ENCODE measurements around the gene UBL4B.

UBL4B gene

DNA sequence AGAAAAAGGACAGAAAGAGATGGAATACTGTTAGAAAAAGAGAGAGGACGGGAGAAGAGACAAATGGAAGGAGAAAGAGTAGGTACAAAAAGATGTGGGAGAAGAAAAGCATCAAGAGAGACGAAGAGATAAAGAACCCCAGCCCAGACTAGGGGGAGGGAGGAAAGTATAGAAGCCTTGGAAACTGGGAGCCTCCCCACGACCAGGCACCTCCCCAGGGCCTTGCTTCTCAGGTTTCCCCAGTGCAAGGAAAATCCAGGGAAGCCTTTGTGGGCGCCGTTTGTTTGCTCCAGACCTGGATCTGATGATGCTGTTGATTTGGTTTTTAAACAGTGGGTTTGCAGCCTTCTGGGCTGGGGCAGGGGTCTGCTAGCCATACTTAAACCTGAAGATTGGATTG is 26.6 kb upstream of the UBL4B start:
- DNase-seq (ENCODE audit: low spot score): no peak

DNA sequence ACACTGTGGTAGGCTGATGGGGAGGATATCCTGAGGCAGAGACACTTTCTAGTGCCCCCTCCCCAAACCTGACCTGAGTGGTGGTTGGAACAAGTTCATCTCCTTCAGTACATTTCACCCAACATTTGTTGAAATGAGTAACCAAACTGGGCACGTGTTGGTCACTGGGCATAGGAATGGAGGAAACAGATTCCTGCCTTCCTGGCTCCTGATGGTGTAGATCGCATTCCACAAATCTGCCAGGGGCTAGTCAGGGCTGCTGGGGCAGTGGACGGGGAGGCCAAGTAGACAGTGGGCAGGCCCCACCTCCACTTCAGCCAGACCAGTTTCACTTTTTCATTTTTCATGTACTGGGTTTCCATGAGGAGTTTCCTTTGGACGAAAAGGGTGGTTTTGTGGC is 25.3 kb upstream of the UBL4B start:
- DNase-seq (ENCODE audit: low spot score): no peak

DNA sequence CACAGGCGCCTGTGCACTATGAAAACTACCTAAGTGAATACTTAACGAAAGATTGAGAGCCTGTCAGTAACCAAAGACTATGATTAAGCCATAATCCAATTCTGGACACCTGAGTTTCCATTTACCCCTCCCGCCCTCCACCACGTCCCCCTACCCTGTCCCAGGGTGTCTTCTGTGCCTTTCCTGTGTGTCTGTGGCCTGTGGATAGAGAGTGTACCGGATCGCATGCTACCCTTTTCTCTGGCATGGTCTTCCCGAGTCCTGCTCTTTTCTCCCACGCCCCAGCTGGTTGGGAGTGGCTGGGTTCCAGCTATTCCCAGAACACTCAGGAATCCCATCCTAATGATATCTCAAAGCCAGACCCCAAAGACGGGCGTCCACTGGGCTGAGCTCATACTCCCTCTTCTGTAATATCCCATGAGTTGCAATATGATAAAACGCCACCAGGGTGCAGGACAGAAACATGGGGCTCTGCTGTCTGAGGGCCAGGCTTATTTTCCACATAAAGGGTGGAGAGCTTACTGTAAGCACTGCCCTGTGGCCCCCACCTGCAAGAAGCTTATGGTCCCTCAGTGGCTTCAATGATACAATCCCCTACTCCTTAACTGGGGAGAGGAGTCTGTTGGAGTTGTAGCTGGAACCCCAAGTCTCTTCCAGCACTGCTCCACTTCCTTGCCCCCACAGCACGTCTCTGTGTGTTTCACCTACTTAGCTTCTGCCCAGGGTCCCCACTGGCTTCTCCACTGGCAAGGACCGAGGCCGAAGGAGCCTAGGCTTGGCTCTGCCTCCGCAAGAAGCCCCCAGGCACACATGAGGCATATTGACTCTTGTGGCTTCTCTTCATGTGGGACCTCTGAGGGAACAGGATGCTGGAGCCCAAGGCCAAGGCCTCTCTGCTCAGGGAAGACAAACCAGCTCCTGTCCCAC is 24.2 kb upstream of the UBL4B start:
- peak; percentile 31 for DNase-seq (ENCODE audit: low spot score)

DNA sequence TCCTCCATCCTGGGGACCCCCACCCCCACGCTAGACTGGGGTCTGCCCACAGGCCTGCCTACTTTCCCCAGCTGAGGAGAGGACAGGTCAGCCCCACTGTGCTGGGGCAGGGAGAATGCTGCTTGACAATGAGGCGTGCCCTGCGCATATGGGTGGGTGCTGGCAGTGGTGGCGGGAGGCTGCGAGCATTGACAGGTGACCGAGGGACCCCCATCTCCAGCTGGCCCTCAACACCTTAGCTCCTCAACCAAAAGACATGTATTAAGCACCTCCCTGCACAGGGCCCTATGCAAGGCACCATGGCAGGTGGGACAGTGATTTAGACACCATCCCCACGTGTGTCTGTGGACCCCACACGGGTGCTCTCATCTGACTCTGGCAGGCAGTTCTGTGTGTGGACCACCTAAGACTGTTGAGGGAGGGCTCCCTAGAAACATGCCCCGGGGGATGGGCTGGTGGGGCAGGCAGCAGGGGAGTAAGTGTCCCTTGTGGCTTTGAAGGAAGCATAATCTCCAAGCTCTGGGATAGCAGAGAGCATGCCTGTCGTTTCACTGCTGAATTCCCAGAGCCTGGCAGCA is 23.4 kb upstream of the UBL4B start:
- DNase-seq (ENCODE audit: low spot score): no peak

DNA sequence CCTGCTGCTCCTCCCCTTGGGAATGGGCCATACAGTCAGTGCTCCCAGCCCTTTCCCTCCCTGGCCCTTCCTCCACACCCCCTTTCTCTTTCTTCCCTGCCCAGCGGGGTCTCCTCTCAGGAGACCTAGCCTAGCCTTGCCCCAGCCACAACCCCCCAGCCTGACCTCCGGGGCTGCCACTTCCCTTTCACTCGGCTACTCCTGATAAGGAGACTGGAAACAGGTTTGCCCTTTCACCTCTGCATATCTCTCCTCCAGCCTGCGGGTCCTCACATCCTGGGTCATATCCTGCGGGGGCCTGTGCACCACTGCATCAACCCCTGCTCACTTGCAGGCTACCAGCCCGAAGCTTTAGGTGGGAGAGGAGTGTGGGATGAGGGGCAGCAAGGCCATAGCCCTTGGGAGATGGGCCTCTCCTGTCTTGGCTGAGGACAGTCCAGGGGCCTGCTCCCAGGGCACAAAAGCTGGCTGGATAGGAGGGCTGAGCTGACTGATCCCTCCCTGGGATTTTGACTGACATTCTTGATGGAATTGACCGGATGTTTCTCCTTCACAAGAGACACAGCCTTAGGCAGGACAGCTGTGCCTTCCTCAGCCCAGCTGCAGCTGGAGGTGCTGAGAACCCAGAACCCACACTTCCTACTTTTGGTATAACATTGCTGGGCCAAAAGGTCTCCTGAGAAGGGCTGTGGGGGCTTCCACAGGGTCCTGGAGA is 22.5 kb upstream of the UBL4B start:
- no peak for DNase-seq (ENCODE audit: low spot score)

DNA sequence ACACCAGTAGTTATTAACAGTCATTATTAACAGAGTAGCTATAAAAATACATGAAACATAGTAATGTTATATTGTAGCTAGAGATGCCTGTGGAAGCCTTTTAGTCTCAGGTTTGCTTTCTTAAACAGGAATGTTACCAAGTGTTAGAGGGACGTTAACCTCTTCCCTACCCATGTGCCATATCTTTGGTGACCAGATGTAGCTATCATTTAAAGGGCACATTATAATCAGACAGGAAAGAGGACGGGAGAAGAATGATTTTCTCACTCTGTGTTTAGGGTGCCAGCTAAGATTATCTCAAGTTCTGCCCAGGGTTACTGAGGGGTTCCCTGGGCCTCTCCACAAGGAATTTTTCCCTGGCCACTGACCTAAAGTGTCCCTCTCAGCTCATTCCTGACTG is 20.9 kb upstream of the UBL4B start:
- DNase-seq (ENCODE audit: low spot score): no peak

DNA sequence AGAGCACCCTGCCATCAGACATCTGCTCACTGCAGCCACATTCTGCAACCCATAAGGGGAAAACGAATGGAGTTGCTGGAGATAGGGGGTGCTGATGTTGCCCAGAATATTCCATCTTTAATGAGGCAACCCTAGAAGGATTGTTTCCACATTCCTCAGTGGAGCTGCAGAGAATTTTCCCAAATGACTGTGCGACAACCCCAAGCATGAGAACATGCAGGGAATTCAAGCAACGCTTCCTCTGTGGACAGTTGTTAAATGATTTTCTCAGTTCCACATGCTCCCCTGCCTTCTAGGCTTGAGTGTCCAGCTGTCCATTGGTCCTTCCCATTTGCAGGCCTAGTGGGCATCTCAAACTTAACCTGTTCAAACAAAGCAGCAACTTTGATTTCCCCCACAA is 20.5 kb upstream of the UBL4B start:
- DNase-seq (ENCODE audit: low spot score): no peak

DNA sequence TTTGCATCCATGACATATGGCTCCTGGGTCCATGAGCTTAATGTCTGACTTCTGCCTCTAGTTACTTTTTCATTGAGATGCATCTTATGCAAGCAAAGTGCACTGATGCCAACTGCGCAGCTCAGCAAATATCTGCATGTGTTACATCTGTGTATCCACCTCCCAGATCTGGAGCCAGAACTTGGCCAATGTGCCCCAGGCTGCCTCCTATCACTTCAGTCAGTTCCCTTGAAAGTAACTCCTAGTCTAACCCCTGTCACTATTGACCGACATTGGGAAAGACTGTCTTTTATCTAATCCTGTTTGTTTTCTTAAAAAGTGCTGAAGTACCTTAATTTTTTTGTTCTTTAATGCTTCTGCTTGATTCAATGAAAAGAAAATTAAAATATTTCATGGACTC is 19.3 kb upstream of the UBL4B start:
- DNase-seq (ENCODE audit: low spot score): no peak

DNA sequence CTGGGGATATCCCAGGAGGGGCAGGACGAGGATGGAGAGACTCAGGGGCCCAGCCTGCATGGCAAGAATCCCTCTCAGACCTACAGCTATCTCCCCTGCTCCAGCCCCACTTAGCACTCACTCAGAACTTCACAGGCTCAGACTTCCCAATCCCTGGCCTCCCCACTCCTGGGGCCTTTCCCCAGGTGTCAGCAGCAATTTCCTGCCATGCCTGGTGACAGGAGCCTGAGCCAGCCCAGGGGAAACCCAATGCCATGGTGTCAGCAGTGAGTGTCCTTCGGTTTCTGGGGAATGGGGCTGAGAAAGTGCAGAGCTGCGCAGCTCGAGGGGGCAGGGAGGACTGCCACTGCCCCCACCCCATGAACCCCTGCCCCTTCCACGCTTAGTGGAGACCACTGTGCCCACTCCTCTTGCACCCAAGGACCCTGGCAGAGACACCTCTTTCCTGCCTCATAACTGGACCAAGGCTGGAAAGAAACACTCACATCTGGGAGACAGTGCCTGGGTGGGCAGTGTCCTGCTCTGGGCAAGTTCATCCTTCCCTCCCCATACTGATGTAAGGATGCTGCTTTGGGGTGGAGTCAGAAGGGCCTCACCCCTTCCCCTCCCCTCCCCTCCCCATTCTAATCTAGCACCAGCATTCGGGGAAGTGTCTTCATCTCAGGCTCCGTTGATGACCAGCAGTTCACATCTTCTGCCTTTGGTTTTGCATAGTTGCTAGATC is 17.1 kb upstream of the UBL4B start:
- DNase-seq (ENCODE audit: low spot score): no peak

DNA sequence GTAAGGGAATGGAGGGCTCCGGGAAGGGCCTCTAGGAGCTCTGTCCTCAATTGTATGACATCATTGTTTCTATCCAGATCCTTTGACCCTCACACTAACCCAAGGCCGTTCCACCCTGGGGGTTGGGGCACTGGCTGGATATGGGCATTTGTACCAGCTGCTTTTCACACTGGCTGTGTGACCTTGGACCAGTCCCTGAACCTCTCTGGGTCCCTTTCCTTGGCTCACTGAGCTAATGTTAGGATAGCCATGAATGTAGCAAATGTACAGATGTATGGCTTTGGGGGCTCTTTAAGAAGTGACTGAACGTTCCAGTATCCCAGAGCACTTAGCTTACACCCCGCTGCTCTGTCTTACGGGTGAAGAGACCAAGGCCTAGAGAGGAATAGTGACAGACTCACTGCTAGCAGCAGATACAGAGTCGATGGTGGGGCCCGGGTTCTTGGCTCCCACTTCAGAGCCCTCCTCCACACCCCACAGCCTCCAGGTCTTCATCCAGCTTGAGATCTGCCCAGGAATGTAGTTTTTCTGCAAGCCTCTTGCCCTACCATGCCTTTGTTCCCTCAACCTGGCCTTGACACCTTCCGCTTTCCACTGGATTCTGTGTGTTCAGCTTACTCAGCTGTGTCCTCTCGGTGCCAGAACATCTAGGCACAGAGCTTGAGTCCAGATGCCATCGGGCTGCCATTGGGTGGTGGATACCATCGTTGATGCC is 14.6 kb upstream of the UBL4B start:
- no peak for DNase-seq (ENCODE audit: low spot score)

DNA sequence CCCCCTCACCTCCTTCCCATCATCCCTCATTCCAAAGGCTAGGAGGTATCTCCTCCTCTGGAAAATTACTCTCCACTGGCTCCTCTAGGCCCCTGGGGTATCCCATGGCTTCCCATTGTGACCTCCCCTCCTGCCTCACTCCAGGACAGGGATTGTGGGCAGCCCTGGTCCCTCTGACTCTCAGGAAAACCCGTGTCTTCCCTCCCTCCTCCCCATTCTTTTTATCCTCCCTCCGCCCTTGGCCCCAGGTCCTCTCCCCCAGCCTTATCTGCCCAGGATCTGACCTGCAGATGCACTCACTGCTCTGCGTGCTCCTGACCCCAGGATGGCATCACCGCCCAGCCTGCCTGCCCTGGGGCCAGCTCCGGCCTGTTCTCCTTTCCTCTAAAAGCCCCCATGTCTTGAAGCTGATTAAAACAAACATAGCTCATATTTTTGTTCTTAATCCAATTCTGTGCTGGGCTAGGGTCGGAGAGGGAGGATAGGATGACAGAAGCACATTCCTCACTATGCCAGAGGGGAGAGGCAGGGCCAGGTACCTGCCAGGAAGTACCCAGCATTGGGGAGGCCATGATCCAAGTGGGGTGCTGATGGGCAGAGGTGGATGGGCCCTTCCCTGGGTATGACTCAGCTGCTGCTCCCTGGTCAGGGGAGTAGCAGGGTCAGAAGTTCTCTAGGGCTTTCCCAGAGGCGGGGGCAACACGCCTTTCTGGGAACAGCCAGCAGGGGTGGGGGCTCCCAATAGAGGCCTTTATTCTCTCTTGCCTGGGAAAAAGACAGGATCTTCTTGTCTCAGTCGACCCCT is 13.8 kb upstream of the UBL4B start:
- no peak for DNase-seq (ENCODE audit: low spot score)

DNA sequence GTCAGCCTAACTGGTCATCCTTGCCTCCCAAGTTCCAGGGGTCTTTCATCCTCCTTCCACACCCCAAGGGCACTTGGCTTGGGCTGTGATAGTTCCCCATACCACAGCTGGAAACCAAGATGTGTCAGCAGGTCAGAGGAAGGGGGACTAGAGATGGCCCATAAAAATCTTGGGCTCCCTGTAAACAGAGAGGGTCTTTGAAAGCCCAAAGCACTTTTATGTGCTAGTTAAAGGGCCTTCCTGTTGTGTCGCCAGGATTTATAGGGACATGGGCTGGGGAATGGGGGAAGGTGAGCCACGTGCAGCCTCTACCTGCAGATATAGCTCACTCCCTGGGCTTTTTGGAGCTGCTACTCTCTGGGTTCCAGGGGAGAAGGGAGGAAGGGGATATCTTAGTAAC is 11.9 kb upstream of the UBL4B start:
- DNase-seq (ENCODE audit: low spot score): no peak

DNA sequence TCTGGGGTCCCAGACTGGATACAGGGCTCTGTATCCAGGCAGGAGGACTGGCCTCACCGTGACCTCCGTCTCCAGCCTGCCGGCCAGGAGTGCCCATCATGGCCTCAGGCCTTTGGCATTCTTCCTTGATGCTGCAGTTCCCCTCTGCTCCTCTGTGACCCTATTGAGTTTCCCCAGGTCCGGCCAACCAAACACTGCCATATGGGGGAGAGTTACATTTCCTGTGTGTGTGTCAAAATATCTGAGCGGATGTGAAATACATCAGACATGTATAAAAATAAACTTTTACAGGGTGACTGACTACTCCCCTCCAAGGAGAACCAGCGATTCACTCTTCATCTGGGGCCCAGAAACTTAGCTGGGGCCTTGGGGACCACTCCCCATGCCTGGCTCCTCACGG is 10.2 kb upstream of the UBL4B start:
- DNase-seq (ENCODE audit: low spot score): no peak

DNA sequence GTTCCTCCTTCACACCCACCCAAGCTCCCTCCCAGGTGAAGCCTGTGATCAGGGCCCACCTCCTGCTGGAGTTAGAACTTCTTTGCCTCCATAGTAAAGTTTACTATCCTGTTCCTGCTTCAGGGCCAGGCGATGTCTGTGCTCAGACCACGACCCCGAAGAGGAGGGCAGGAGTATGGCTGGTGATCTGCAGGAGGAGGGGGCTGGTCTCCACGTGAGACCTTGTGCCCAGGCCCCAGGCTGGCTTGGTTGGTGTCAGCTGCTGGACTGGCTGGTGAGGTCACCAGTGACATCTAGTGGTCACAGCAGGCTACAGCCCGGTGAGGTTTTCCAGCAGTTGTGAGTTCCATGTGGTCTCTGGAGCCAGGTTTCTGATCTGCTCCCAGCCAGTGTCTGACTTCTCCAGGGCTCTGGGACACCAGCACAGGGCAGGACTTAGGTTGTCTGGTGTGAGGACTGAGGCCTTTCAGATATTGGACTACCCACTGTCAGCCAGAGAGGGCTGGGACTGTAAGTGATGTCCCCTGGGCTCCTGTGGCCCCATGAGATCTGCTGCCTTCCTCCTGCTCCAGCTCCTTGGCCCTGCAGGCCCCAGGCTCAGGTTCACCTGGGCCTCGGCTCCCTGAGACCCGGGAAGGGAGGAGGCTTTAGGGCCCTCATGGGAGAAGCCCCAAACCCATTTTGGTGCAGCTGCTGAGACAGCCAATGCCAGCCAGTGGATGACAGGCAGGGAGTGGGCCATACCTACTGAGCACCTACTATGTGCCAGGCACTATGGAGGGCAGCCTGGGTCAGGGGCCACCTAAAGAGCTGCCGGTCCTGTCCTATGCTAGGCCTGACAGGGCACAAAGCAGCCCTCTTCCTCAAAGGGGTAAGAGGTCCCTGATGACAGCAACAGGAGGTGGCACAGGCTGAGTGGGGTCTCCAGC is 6.0 kb upstream of the UBL4B start:
- peak; percentile 62 for DNase-seq (ENCODE audit: low spot score)

DNA sequence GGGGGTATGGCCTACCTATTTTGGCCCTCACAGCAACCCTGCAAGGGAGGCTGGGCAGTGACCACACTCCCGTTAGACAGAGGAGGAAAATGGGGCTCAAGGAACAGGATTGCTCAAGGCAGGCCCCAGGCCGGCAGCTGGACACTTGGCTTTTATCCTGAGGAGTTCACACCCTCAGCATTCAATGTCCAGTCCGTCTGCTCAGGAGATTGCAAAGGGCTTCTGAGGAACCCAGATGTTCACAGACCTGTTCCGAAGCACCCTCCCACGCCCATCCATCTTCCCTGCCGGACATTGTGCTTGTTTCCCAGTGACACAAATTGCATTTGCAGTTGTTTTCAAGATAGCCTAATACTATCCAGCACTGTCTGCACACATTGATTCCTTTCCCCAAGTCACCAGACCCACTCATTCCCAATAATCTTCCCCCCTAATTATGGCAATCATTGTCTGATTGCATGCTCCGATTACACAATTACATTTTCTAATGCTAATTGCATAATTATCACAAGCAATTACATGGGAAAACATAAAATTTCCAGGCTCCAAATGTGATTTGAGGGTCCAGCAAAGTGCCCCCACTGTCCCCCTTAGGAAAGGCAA is 4.3 kb upstream of the UBL4B start:
- DNase-seq (ENCODE audit: low spot score): no peak

DNA sequence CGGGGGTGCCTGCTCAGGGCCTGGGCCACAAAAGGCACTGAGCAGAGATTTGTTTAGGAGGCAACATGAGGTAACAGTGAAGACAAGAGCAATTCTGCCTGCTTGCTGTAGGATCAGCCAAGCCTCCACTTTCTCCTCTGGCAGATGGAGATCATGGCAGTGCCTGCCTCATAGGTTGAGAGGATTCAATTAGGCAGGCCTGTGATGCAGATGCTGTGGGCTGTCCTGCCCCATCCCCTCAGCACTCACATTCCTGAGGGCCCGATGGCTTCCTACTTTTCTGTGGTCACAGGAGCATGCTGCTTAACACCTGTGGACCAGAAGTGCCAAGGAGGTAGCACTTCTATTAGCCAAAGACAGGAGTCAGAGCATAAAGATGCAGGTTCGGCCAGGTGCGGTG is 1.2 kb upstream of the UBL4B start:
- no peak for DNase-seq (ENCODE audit: low spot score)

DNA sequence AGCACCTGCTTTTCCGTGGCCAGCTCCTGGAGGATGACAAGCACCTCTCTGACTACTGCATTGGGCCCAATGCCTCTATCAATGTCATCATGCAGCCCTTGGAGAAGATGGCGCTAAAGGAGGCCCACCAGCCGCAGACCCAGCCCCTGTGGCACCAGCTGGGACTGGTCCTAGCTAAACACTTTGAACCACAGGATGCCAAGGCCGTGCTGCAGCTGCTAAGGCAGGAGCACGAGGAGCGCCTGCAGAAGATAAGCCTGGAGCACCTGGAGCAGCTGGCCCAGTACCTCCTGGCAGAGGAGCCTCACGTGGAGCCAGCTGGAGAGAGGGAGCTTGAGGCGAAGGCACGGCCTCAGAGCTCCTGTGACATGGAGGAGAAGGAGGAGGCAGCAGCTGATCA is 413 bp downstream of the UBL4B start:
- DNase-seq (ENCODE audit: low spot score): no peak

DNA sequence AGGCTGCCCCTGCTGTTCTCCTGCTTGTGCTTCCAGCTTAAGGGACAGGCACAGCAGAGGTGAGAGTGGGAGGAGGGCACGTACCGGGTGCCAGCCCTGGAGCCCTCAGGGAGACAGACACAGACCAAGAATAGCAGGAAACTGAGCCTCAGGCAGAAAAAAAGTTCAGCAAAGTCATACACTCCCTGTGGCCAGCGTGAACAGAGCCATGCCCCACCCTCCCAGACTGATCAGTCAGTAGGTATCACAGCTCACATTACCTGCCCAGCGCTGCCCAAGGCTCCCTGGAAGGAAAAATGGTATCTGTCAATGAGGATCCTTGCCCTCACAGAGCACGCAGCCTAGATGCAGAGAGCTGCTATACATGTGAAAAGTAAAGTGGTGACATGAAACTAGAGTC is 1.3 kb downstream of the UBL4B start:
- no peak for DNase-seq (ENCODE audit: low spot score)

DNA sequence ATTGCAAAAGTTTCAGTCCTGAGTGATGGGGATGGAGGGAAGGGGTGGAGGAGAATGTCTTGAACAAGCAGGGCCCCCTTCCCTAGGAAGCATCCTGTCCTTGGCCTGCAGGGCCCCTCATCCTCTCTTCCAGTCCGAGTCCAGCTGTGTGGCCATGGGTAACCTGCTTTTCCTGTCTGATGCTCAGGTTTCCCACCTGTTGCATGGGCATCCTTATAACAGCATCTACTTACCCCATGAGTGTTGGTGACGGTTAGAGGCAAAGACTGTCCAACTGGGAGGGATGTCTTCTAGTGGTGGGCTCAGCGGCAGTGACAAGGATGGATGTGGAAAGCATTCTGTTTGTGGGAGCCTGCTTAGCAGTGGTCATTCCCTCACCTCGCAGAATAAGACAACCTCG is 1.9 kb downstream of the UBL4B start:
- DNase-seq (ENCODE audit: low spot score): no peak

Measured in globus pallidus (tissue), 1 donor.